GM12878 (cell line): ENCODE results near the gene MT1HL1.

Experiments
- ATF7 ChIP-seq: fragments of 450-650 bp; IDR thresholded peaks from 2 replicates; pipeline ENCODE4 v1.6.1; 2016; ENCODE audit warnings: low read depth, mild to moderate bottlenecking
- CREB1 ChIP-seq: IDR thresholded peaks from 2 replicates; pipeline ENCODE4 v1.6.1; 2012; ENCODE audit warnings: low read depth, mild to moderate bottlenecking, inconsistent platforms
- ETV6 ChIP-seq, 2 experiments: fragments of 450-650 bp in 1 of 2; IDR thresholded peaks in 1 of 2; conservative IDR thresholded peaks in 1 of 2; 2 replicates each; pipeline ENCODE4 v1.6.1; 2014; ENCODE audit warnings: antibody characterized with exemption in 1 of 2, borderline replicate concordance in 1 of 2, low read depth in 1 of 2, mild to moderate bottlenecking in 1 of 2, moderate library complexity in 1 of 2
- HDAC2 ChIP-seq: fragments of 200-600 bp; sonication (generic); IDR thresholded peaks from 2 replicates; pipeline ENCODE4 v1.6.1; 2017
- MYC ChIP-seq: IDR thresholded peaks from 2 replicates; pipeline ENCODE4 v1.6.1; 2011; ENCODE audit warnings: mild to moderate bottlenecking, low read length, moderate library complexity, inconsistent platforms; ENCODE audit not compliant: insufficient read depth, insufficient replicate concordance, insufficient read length, severe bottlenecking
- SIN3A ChIP-seq: IDR thresholded peaks from 2 replicates; pipeline ENCODE4 v1.6.1; 2012; ENCODE audit warnings: low read depth, low read length, improper control_type of control experiment
- TF ChIP-seq, protein P1 (sequence below), 3 experiments: IDR thresholded peaks in 2 of 3; conservative IDR thresholded peaks in 1 of 3; 2 replicates each; pipeline ENCODE4 v1.5.1; 2011; ENCODE audit warnings: low read depth in 3 of 3, low read length in 3 of 3, mild to moderate bottlenecking in 3 of 3, control low read depth in 2 of 3, moderate library complexity in 2 of 3, inconsistent platforms in 1 of 3, mixed read lengths in 1 of 3; ENCODE audit not compliant: control insufficient read depth in 2 of 3, insufficient read depth in 1 of 3; ENCODE audit errors: extremely low read depth in 1 of 3
- TF ChIP-seq, protein P2 (sequence below): fragments of 450-650 bp; IDR thresholded peaks from 2 replicates; pipeline ENCODE4 v1.6.1; 2016; ENCODE audit warnings: mild to moderate bottlenecking
- TF ChIP-seq, protein P3 (sequence below): IDR thresholded peaks from 2 replicates; pipeline ENCODE4 v1.6.1; 2012; ENCODE audit warnings: low read depth, low read length, improper control_type of control experiment

DNA sequence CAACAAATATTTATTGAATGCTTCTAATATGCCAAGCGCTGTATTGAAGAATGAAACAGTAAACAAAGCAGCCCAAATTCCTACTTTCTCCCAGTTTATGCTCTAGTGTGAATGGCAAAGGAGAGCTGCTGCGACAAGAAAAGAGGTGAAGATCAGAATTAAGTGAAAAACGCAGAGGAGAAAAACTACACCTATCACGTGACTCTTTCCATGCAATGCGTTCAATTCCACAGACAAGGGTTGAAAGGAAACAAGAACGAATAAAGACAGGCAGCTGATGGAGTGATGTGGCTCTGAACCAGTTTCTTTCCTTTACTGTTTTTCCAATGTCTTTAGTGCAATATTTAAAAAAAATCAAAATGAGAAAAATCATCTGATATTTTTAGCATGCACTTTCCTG lies 23.6 kb downstream of the MT1HL1 start:
- TF ChIP-seq, protein P1, sequence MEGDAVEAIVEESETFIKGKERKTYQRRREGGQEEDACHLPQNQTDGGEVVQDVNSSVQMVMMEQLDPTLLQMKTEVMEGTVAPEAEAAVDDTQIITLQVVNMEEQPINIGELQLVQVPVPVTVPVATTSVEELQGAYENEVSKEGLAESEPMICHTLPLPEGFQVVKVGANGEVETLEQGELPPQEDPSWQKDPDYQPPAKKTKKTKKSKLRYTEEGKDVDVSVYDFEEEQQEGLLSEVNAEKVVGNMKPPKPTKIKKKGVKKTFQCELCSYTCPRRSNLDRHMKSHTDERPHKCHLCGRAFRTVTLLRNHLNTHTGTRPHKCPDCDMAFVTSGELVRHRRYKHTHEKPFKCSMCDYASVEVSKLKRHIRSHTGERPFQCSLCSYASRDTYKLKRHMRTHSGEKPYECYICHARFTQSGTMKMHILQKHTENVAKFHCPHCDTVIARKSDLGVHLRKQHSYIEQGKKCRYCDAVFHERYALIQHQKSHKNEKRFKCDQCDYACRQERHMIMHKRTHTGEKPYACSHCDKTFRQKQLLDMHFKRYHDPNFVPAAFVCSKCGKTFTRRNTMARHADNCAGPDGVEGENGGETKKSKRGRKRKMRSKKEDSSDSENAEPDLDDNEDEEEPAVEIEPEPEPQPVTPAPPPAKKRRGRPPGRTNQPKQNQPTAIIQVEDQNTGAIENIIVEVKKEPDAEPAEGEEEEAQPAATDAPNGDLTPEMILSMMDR (IDR thresholded peaks at IDR 0.05 in 2 of 3, conservative IDR thresholded peaks at IDR 0.05 in 1 of 3; ENCODE audit: control insufficient read depth in 2 of 3, extremely low read depth in 1 of 3, insufficient read depth in 1 of 3, low read depth in 3 of 3, low read length in 3 of 3): no peak
- TF ChIP-seq CREB1 (no peak), MYC (no peak), ATF7 (no peak), HDAC2 (no peak), ETV6 (conservative IDR thresholded peaks at IDR 0.05 in 1 of 2, IDR thresholded peaks at IDR 0.05 in 1 of 2; ENCODE audit: borderline replicate concordance in 1 of 2, low read depth in 1 of 2) (no peak), SIN3A (no peak)
- TF ChIP-seq, protein P2, sequence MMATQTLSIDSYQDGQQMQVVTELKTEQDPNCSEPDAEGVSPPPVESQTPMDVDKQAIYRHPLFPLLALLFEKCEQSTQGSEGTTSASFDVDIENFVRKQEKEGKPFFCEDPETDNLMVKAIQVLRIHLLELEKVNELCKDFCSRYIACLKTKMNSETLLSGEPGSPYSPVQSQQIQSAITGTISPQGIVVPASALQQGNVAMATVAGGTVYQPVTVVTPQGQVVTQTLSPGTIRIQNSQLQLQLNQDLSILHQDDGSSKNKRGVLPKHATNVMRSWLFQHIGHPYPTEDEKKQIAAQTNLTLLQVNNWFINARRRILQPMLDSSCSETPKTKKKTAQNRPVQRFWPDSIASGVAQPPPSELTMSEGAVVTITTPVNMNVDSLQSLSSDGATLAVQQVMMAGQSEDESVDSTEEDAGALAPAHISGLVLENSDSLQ: no peak
- TF ChIP-seq, protein P3, sequence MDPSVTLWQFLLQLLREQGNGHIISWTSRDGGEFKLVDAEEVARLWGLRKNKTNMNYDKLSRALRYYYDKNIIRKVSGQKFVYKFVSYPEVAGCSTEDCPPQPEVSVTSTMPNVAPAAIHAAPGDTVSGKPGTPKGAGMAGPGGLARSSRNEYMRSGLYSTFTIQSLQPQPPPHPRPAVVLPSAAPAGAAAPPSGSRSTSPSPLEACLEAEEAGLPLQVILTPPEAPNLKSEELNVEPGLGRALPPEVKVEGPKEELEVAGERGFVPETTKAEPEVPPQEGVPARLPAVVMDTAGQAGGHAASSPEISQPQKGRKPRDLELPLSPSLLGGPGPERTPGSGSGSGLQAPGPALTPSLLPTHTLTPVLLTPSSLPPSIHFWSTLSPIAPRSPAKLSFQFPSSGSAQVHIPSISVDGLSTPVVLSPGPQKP: no peak
